Chondrocyte (in vitro differentiated cells): ENCODE data around the gene CEP128. TPM values are rescaled to one million over a fixed set of nuclear protein-coding genes. Genes with fewer than 3 reads are reported as not detected.

Source experiments
- DNase-seq: peaks from one replicate; pipeline ENCODE4 v3.0.0; 2021; ENCODE audit warnings: mixed read lengths, low spot score
- H3K27ac Mint-ChIP-seq: one replicate; pipeline ENCODE4 v1.8.0; 2021; ENCODE audit warnings: mild to moderate bottlenecking, moderate library complexity, mixed read lengths; ENCODE audit not compliant: unreplicated experiment
- H3K27me3 Mint-ChIP-seq: 2 replicates; pipeline ENCODE4 v1.8.0; 2021; ENCODE audit warnings: low read depth, mixed read lengths
- H3K36me3 Mint-ChIP-seq: 2 replicates; pipeline ENCODE4 v1.8.0; 2021; ENCODE audit warnings: low read depth, mixed read lengths
- H3K4me1 Mint-ChIP-seq: 2 replicates; pipeline ENCODE4 v1.8.0; 2021; ENCODE audit warnings: low read depth, mild to moderate bottlenecking, mixed read lengths
- H3K4me3 Mint-ChIP-seq: one replicate; pipeline ENCODE4 v1.8.0; 2021; ENCODE audit warnings: mild to moderate bottlenecking, moderate library complexity, mixed read lengths; ENCODE audit not compliant: unreplicated experiment
- H3K9me3 Mint-ChIP-seq: 2 replicates; pipeline ENCODE4 v1.8.0; 2021; ENCODE audit warnings: low read depth, mixed read lengths
- CTCF ChIP-seq: fragments of 200-600 bp; sonication (generic); IDR thresholded peaks from 2 replicates; pipeline ENCODE4 v1.5.0; 2021; ENCODE audit warnings: antibody characterized with exemption, mild to moderate bottlenecking, moderate library complexity
- total RNA-seq: library from RNA; stranded (reverse); gene quantifications from 3 replicates; pipeline ENCODE4 v1.2.1, GENCODE V29; 2021

CEP128 gene
- total RNA-seq, 1 donor from 2014 or later: 3.5 TPM

- H3K36me3 Mint-ChIP-seq: no peaks in the 10 kb centered on the region
- no peak for DNase-seq
- no peaks in the 10 kb centered on the region for H3K4me1 Mint-ChIP-seq
- H3K9me3 Mint-ChIP-seq: no peaks in the 10 kb centered on the region
- no peaks in the 10 kb centered on the region for H3K27me3 Mint-ChIP-seq
- no peak overlapping the region for H3K4me3 Mint-ChIP-seq
- no peak overlapping the region for H3K27ac Mint-ChIP-seq
- no peak for TF ChIP-seq CTCF
Observed at GRCh38 chr14:80464531-80465149, 476.9 kb downstream of the CEP128 start.

- Mint-ChIP-seq H3K9me3 (peaks cover 9% of the 10 kb centered on the region), H3K4me1 (peaks cover 6% of the 10 kb centered on the region), H3K4me3 (no peak overlapping the region), H3K36me3 (no peaks in the 10 kb centered on the region), H3K27ac (no peak overlapping the region), H3K27me3 (no peaks in the 10 kb centered on the region)
- DNase-seq: no peak
- no peak for TF ChIP-seq CTCF
Observed at GRCh38 chr14:80456209-80456608, 485.3 kb downstream of the CEP128 start.

GRCh38 chr14:80455031-80455430, 486.5 kb downstream of the CEP128 start:
- peaks cover 6% of the 10 kb centered on the region for H3K4me1 Mint-ChIP-seq

GRCh38 chr14:80448267-80448666, 493.3 kb downstream of the CEP128 start:
- Mint-ChIP-seq H3K4me1 (no peaks in the 10 kb centered on the region), H3K4me3 (no peak overlapping the region), H3K36me3 (no peaks in the 10 kb centered on the region), H3K27ac (no peak overlapping the region), H3K9me3 (peaks cover 14% of the 10 kb centered on the region), H3K27me3 (no peaks in the 10 kb centered on the region)
- DNase-seq: no peak
- no peak for TF ChIP-seq CTCF

More at GRCh38 chr14:80455031-80455430, 486.5 kb downstream of the CEP128 start:
- H3K27ac Mint-ChIP-seq: no peak overlapping the region
- H3K9me3 Mint-ChIP-seq: peaks cover 11% of the 10 kb centered on the region
- no peak for DNase-seq
- no peaks in the 10 kb centered on the region for H3K36me3 Mint-ChIP-seq
- no peaks in the 10 kb centered on the region for H3K27me3 Mint-ChIP-seq
- no peak for TF ChIP-seq CTCF
- H3K4me3 Mint-ChIP-seq: peak overlapping the region; percentile 17

GRCh38 chr14:80447392-80447791, 494.1 kb downstream of the CEP128 start:
- no peaks in the 10 kb centered on the region for H3K27me3 Mint-ChIP-seq
- DNase-seq: no peak
- no peak for TF ChIP-seq CTCF

More at GRCh38 chr14:80447392-80447791, 494.1 kb downstream of the CEP128 start:
- no peak overlapping the region for H3K27ac Mint-ChIP-seq
- no peaks in the 10 kb centered on the region for H3K36me3 Mint-ChIP-seq
- H3K4me3 Mint-ChIP-seq: no peak overlapping the region
- H3K9me3 Mint-ChIP-seq: peaks cover 18% of the 10 kb centered on the region
- H3K4me1 Mint-ChIP-seq: no peaks in the 10 kb centered on the region

Other genes with a start within 250 kb of the CEP128 start
- gene TSHR, start 13.9 kb upstream of the CEP128 start, total RNA-seq: 0.51 TPM in 1 of 3 replicates, not detected in the others